Smooth muscle cell of the pulmonary artery (primary cell): ENCODE results near the gene TMEM14A. TPM values are rescaled to one million over a fixed set of nuclear protein-coding genes. Genes with fewer than 3 reads are reported as not detected.

Experiments used
- total RNA-seq: library from RNA; depleted of rRNA; stranded (reverse); fragments of >200 nt; gene quantifications from 2 replicates; pipeline ENCODE4 v1.2.3, GENCODE V29; 2014

The TMEM14A gene
- 19.4 and 36.5 TPM in 2 replicates for total RNA-seq

GRCh38 chr6:52670502-52671409 is at the start of gene TMEM14A:
Gene TMEM14A (plus strand): TSS chr6:52671113. CDS start chr6:52677103, 5,990 bp downstream.

Other genes with a start within 250 kb of the TMEM14A start
- 180 and 298 TPM in 2 replicates for gene TRAM2, start 94.1 kb upstream of the TMEM14A start, total RNA-seq
- gene GSTA2, start 92.4 kb downstream of the TMEM14A start, total RNA-seq, result not detected in 2 replicates
- gene GSTA1, start 132.7 kb downstream of the TMEM14A start, total RNA-seq, result 0.26 TPM in 1 of 2 replicates, not detected in the other
- not detected in 2 replicates for gene GSTA5, start 169.7 kb downstream of the TMEM14A start, total RNA-seq
- not detected in 2 replicates for gene GSTA3, start 238.6 kb downstream of the TMEM14A start, total RNA-seq